Mesendoderm (in vitro differentiated cells): ENCODE data around the gene UBTD2.
"Not testable (repeated sequence)": the region's sequence is repeated elsewhere in the genome, so short reads cannot be mapped to it uniquely, and the experiment has no call there.

ENCODE experiments used
- DNase-seq: peaks from one replicate; pipeline ENCODE4 v3.0.0; 2013
- H2AK5ac ChIP-seq: 2 replicates; pipeline ENCODE4 v1.6.1; 2013; ENCODE audit warnings: low read length, inconsistent platforms
- H2BK120ac ChIP-seq: 2 replicates; pipeline ENCODE4 v1.6.1; 2013; ENCODE audit warnings: low read depth, mild to moderate bottlenecking, low read length, moderate library complexity, mixed read lengths
- H2BK15ac ChIP-seq: replicated peaks from 2 replicates; pipeline ENCODE4 v1.6.1; 2013; ENCODE audit warnings: low read depth, mild to moderate bottlenecking, moderate library complexity
- H2BK5ac ChIP-seq: 2 replicates; pipeline ENCODE4 v1.6.1; 2013; ENCODE audit warnings: low read length, inconsistent platforms
- H3K18ac ChIP-seq: 2 replicates; pipeline ENCODE4 v1.6.1; 2013; ENCODE audit warnings: mild to moderate bottlenecking, low read length, mixed read lengths
- H3K23ac ChIP-seq: one replicate; pipeline ENCODE4 v1.6.1; 2013; ENCODE audit warnings: low read length
- H3K27ac ChIP-seq: 2 replicates; pipeline ENCODE4 v1.5.1; 2013; ENCODE audit warnings: low read depth, mild to moderate bottlenecking, inconsistent platforms, low read length, moderate library complexity
- H3K27me3 ChIP-seq: 2 replicates; pipeline ENCODE4 v1.6.1; 2013; ENCODE audit warnings: low read length, control low read depth, mild to moderate bottlenecking, inconsistent platforms; ENCODE audit not compliant: insufficient read depth, poor library complexity
- H3K36me3 ChIP-seq: 2 replicates; pipeline ENCODE4 v1.6.1; 2013; ENCODE audit warnings: low read length, inconsistent platforms; ENCODE audit not compliant: control insufficient read depth, insufficient read depth
- H3K4ac ChIP-seq: one replicate; pipeline ENCODE4 v1.6.1; 2013; ENCODE audit warnings: low read depth, mild to moderate bottlenecking, low read length, moderate library complexity
- H3K4me1 ChIP-seq: 2 replicates; pipeline ENCODE4 v1.6.1; 2013; ENCODE audit warnings: low read depth, low read length, inconsistent platforms; ENCODE audit not compliant: control insufficient read depth
- H3K4me2 ChIP-seq: 2 replicates; pipeline ENCODE4 v1.6.1; 2013; ENCODE audit warnings: low read length
- H3K4me3 ChIP-seq: 2 replicates; pipeline ENCODE4 v1.5.1; 2013; ENCODE audit warnings: mild to moderate bottlenecking, low read length
- H3K56ac ChIP-seq: one replicate; pipeline ENCODE4 v1.6.1; 2013; ENCODE audit warnings: low read length
- H3K79me1 ChIP-seq: 2 replicates; pipeline ENCODE4 v1.6.1; 2013; ENCODE audit warnings: low read length, inconsistent platforms
- H3K79me2 ChIP-seq: 2 replicates; pipeline ENCODE4 v1.6.1; 2013; ENCODE audit warnings: mild to moderate bottlenecking, low read length; ENCODE audit not compliant: control insufficient read depth, insufficient read depth
- H3K9ac ChIP-seq: 2 replicates; pipeline ENCODE4 v1.6.1; 2013; ENCODE audit warnings: low read length, inconsistent platforms
- H4K5ac ChIP-seq: one replicate; pipeline ENCODE4 v1.6.1; 2013; ENCODE audit warnings: low read length
- H4K8ac ChIP-seq: one replicate; pipeline ENCODE4 v1.6.1; 2013; ENCODE audit warnings: low read depth, mild to moderate bottlenecking, control low read depth, low read length, moderate library complexity
- WGBS: extraction: QIAGEN DNeasy Blood & Tissue Kit; methylation state at CpG from one replicate; pipeline ENCODE4 v1.1.7; 2013; ENCODE audit warnings: low lambda C conversion rate, missing lambda C conversion rate; ENCODE audit not compliant: insufficient coverage; ENCODE audit errors: extremely low coverage; 5-methylcytosine and 5-hydroxymethylcytosine counted together

Gene UBTD2

GRCh38 chr5:172213126-172213525 lies 70.4 kb downstream of the UBTD2 start:
- no peak overlapping the region for H3K27ac ChIP-seq
- H4K5ac ChIP-seq: no peak overlapping the region
- no peak overlapping the region for H3K56ac ChIP-seq
- H2BK5ac ChIP-seq: no peak overlapping the region
- H3K79me2 ChIP-seq: peaks cover 6% of the 10 kb centered on the region
- no peak overlapping the region for H2BK15ac ChIP-seq
- H3K79me1 ChIP-seq: peaks cover 8% of the 10 kb centered on the region
- H3K4me3 ChIP-seq: no peak overlapping the region
- no peaks in the 10 kb centered on the region for H3K4me1 ChIP-seq
- H3K27me3 ChIP-seq: no peaks in the 10 kb centered on the region
- H3K23ac ChIP-seq: no peak overlapping the region
- no peak overlapping the region for H3K4me2 ChIP-seq
- no peak overlapping the region for H2BK120ac ChIP-seq
- peaks cover 4% of the 10 kb centered on the region for H3K36me3 ChIP-seq
- H2AK5ac ChIP-seq: no peak overlapping the region
- no peak overlapping the region for H4K8ac ChIP-seq
- DNase-seq: no peak
- no peak overlapping the region for H3K9ac ChIP-seq
- WGBS: no CpG with 5 or more reads among the region's 4 CpGs
- no peak overlapping the region for H3K18ac ChIP-seq
- H3K4ac ChIP-seq: no peak overlapping the region

DNA sequence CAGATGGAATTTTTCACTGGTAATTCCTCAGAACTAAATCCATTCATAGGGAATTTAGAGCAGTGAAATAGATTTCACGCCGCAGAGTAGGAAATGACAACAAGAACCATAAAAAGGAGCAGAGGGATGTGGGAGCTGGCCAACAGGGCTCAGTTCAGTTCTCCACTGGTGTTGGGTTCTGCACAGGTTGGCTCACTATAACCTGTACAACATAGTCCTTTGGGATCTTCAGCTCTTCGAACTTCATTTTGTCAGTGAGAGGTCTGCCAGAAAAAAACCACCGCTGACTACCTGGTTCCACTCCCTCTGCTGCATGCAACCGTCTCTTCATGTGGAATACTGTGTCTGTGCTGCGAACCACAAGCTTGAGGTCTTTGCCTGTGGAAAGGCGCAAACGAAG lies 71.9 kb downstream of the UBTD2 start:
- Histone ChIP-seq H2BK5ac (no peak overlapping the region), H3K4me3 (no peak overlapping the region), H4K5ac (no peak overlapping the region), H2AK5ac (no peak overlapping the region), H3K36me3 (peaks cover 4% of the 10 kb centered on the region), H3K27me3 (no peaks in the 10 kb centered on the region), H3K27ac (no peak overlapping the region), H3K56ac (no peak overlapping the region), H3K4me1 (no peaks in the 10 kb centered on the region), H3K79me1 (peaks cover 8% of the 10 kb centered on the region), H3K4ac (no peak overlapping the region), H2BK120ac (no peak overlapping the region), H3K79me2 (peaks cover 2% of the 10 kb centered on the region), H3K4me2 (no peak overlapping the region), H3K9ac (no peak overlapping the region), H3K23ac (no peak overlapping the region), H4K8ac (no peak overlapping the region), H2BK15ac (no peak overlapping the region), H3K18ac (no peak overlapping the region)
- WGBS: no CpG with 5 or more reads among the region's 8 CpGs
- DNase-seq: no peak

DNA sequence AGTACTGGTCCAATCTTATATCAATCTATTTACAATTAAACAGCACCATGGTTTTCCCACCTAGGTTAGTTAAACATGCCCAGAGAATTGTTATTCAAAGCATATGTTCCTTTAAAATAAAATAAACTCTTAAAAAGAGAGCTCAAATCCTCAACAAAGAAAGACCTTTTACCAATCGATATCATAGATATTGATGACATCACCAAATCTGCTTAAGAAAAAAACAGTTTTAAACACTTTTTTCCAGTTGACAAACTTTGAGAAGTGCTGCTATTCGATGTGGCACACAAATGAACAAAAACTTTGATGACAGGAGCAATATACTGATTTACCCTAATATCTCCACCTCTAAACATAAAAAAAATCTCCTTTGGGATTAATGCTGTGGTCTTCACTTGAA lies 73.8 kb downstream of the UBTD2 start:
- H3K4me3 ChIP-seq: no peak overlapping the region
- H3K27me3 ChIP-seq: no peaks in the 10 kb centered on the region
- H3K36me3 ChIP-seq: peaks cover 4% of the 10 kb centered on the region
- H3K23ac ChIP-seq: no peak overlapping the region
- no peak overlapping the region for H2BK120ac ChIP-seq
- no peak overlapping the region for H3K18ac ChIP-seq
- WGBS: no CpG with 5 or more reads among the region's 2 CpGs
- H2AK5ac ChIP-seq: no peak overlapping the region
- H2BK15ac ChIP-seq: no peak overlapping the region
- H2BK5ac ChIP-seq: no peak overlapping the region
- no peak overlapping the region for H3K56ac ChIP-seq
- peaks cover 1% of the 10 kb centered on the region for H3K79me1 ChIP-seq
- H3K4me1 ChIP-seq: no peaks in the 10 kb centered on the region
- no peak overlapping the region for H3K4me2 ChIP-seq
- H4K8ac ChIP-seq: no peak overlapping the region
- no peak for DNase-seq
- H3K79me2 ChIP-seq: no peaks in the 10 kb centered on the region
- no peak overlapping the region for H3K4ac ChIP-seq
- no peak overlapping the region for H3K27ac ChIP-seq
- H3K9ac ChIP-seq: no peak overlapping the region
- H4K5ac ChIP-seq: no peak overlapping the region

GRCh38 chr5:172207511-172207910 lies 76.1 kb downstream of the UBTD2 start:
- Histone ChIP-seq H3K4me1 (no peaks in the 10 kb centered on the region), H3K4me2 (no peak overlapping the region), H3K9ac (no peak overlapping the region), H3K4ac (no peak overlapping the region), H3K79me1 (peaks cover 1% of the 10 kb centered on the region), H3K4me3 (no peak overlapping the region), H3K27ac (no peak overlapping the region), H3K18ac (no peak overlapping the region), H2BK5ac (no peak overlapping the region), H3K27me3 (no peaks in the 10 kb centered on the region), H4K8ac (no peak overlapping the region), H3K56ac (no peak overlapping the region), H3K23ac (no peak overlapping the region), H3K36me3 (peaks cover 4% of the 10 kb centered on the region), H2BK15ac (no peak overlapping the region), H3K79me2 (no peaks in the 10 kb centered on the region), H2BK120ac (no peak overlapping the region), H4K5ac (no peak overlapping the region), H2AK5ac (no peak overlapping the region)
- no CpG with 5 or more reads among the region's 3 CpGs for WGBS
- no peak for DNase-seq

GRCh38 chr5:172205984-172206383 lies 77.6 kb downstream of the UBTD2 start:
- H4K8ac ChIP-seq, H3K79me1 ChIP-seq, H3K4me2 ChIP-seq, H3K4me1 ChIP-seq, H4K5ac ChIP-seq, H3K9ac ChIP-seq, DNase-seq, H3K4me3 ChIP-seq, H3K23ac ChIP-seq, H2BK120ac ChIP-seq, H3K27me3 ChIP-seq, H2BK15ac ChIP-seq, H3K4ac ChIP-seq, H2AK5ac ChIP-seq, H3K56ac ChIP-seq, H3K18ac ChIP-seq, H3K36me3 ChIP-seq, H3K27ac ChIP-seq, H2BK5ac ChIP-seq, H3K79me2 ChIP-seq: not testable (repeated sequence)
- no CpG with 5 or more reads among the region's 11 CpGs for WGBS

DNA sequence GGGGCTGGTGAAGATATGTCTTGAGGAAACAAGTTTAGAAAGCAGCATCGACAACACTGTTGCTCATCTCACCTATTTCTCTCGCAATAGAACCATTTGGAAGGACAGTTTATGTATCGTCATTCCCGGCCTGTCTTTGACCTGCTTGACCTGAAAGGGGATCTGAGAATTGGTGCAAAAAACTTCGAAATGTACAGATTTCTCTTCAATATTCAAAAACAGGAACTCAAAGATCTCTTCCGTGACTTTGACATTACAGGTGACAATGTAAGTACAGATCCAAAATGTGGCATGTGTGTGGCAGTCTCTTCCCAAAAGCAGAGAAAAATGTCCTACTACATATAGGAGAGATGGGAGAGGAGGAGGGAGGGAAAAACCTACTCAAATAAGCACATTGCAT lies 83.1 kb downstream of the UBTD2 start:
- H3K18ac ChIP-seq: no peak overlapping the region
- H3K4me3 ChIP-seq: no peak overlapping the region
- H4K5ac ChIP-seq: no peak overlapping the region
- H4K8ac ChIP-seq: no peak overlapping the region
- H2BK120ac ChIP-seq: no peak overlapping the region
- no CpG with 5 or more reads among the region's 6 CpGs for WGBS
- no peaks in the 10 kb centered on the region for H3K27me3 ChIP-seq
- no peaks in the 10 kb centered on the region for H3K79me2 ChIP-seq
- H2BK15ac ChIP-seq: no peak overlapping the region
- no peak overlapping the region for H2AK5ac ChIP-seq
- no peak overlapping the region for H3K9ac ChIP-seq
- H3K4me2 ChIP-seq: no peak overlapping the region
- peaks cover 2% of the 10 kb centered on the region for H3K36me3 ChIP-seq
- H3K4ac ChIP-seq: no peak overlapping the region
- no peak overlapping the region for H2BK5ac ChIP-seq
- H3K27ac ChIP-seq: no peak overlapping the region
- H3K56ac ChIP-seq: no peak overlapping the region
- no peak overlapping the region for H3K23ac ChIP-seq
- H3K79me1 ChIP-seq: no peaks in the 10 kb centered on the region
- H3K4me1 ChIP-seq: no peaks in the 10 kb centered on the region
- DNase-seq: no peak
